OCI-LY1 (cell line): ENCODE results near the gene DCDC2B.
A peak's percentile ranks its signal among the peaks of the same experiment; 100 is the strongest.

ENCODE experiments used
- H2AFZ ChIP-seq: fragments of 200-600 bp; sonication (generic), shearing (Covaris generic); 2 replicates; pipeline ENCODE4 v1.6.0; 2014; ENCODE audit warnings: antibody characterized with exemption, mild to moderate bottlenecking, low read length
- H3F3A ChIP-seq: fragments of 200-600 bp; sonication (generic), shearing (Covaris generic); 2 replicates; pipeline ENCODE4 v1.6.0; 2014; ENCODE audit warnings: mild to moderate bottlenecking, antibody characterized with exemption, low read length, moderate library complexity; ENCODE audit not compliant: insufficient read depth
- H3K27ac ChIP-seq: fragments of 200-600 bp; sonication (generic); 2 replicates; pipeline ENCODE4 v1.5.1; 2014; ENCODE audit warnings: low read length, mixed run types, mild to moderate bottlenecking, low read depth; ENCODE audit not compliant: poor library complexity, severe bottlenecking
- H3K27me3 ChIP-seq: fragments of 200-600 bp; sonication (generic); 2 replicates; pipeline ENCODE4 v1.6.0; 2014; ENCODE audit warnings: antibody characterized with exemption, mild to moderate bottlenecking, low read length, moderate library complexity; ENCODE audit not compliant: insufficient read depth
- H3K36me3 ChIP-seq: fragments of 200-600 bp; sonication (generic); 2 replicates; pipeline ENCODE4 v1.6.1; 2014; ENCODE audit warnings: mild to moderate bottlenecking, antibody characterized with exemption, low read length, moderate library complexity, mixed read lengths; ENCODE audit not compliant: insufficient read depth
- H3K4me1 ChIP-seq: fragments of 200-600 bp; sonication (generic); 2 replicates; pipeline ENCODE4 v1.5.1; 2014; ENCODE audit warnings: mild to moderate bottlenecking, low read length, moderate library complexity; ENCODE audit not compliant: insufficient read depth, severe bottlenecking
- H3K4me2 ChIP-seq: fragments of 200-600 bp; sonication (generic), shearing (Covaris generic); 2 replicates; pipeline ENCODE4 v1.6.1; 2014; ENCODE audit warnings: low read length
- H3K4me3 ChIP-seq: fragments of 200-600 bp; sonication (generic); 2 replicates; pipeline ENCODE4 v1.5.1; 2014; ENCODE audit warnings: low read length, low read depth, mild to moderate bottlenecking, mixed read lengths; ENCODE audit not compliant: poor library complexity, severe bottlenecking
- H3K79me2 ChIP-seq: fragments of 200-600 bp; shearing (Covaris generic); 2 replicates; pipeline ENCODE4 v1.6.1; 2016; ENCODE audit warnings: mixed run types, low read length, mixed read lengths; ENCODE audit not compliant: insufficient read depth
- H3K9ac ChIP-seq: fragments of 200-600 bp; sonication (generic), shearing (Covaris generic); 2 replicates; pipeline ENCODE4 v1.6.1; 2014; ENCODE audit warnings: mild to moderate bottlenecking, low read length, mixed read lengths
- H3K9me2 ChIP-seq: fragments of 200-600 bp; sonication (generic), shearing (Covaris generic); 2 replicates; pipeline ENCODE4 v1.6.1; 2014; ENCODE audit warnings: low read depth, mild to moderate bottlenecking, low read length, mixed read lengths
- H3K9me3 ChIP-seq: fragments of 200-600 bp; shearing (Covaris generic); 2 replicates; pipeline ENCODE4 v1.6.1; 2014; ENCODE audit warnings: low read length, mixed read lengths
- H4K20me1 ChIP-seq: fragments of 200-600 bp; sonication (generic), shearing (Covaris generic); 2 replicates; pipeline ENCODE4 v1.6.0; 2016; ENCODE audit warnings: mild to moderate bottlenecking, low read length; ENCODE audit not compliant: insufficient read depth
- CTCF ChIP-seq: fragments of 200-600 bp; sonication (generic), shearing (Covaris generic); IDR thresholded peaks from 2 replicates; pipeline ENCODE4 v1.5.1; 2017; ENCODE audit warnings: mild to moderate bottlenecking, antibody characterized with exemption, low read length, moderate library complexity, mixed read lengths
- EZH2 ChIP-seq: fragments of 200-600 bp; sonication (generic), shearing (Covaris generic); IDR thresholded peaks from 2 replicates; pipeline ENCODE4 v1.8.0; 2017; ENCODE audit warnings: borderline replicate concordance, mixed run types, mild to moderate bottlenecking, antibody characterized with exemption, low read length, moderate library complexity, mixed read lengths

Gene DCDC2B

GRCh38 chr1:32239337-32239736 is 30.4 kb downstream of the DCDC2B start:
- no peaks in the 10 kb centered on the region for H3K9me3 ChIP-seq
- H2AFZ ChIP-seq, result no peak overlapping the region
- H3K4me1 ChIP-seq, result peaks cover 40% of the 10 kb centered on the region
- no peaks in the 10 kb centered on the region for H3K79me2 ChIP-seq
- no peaks in the 10 kb centered on the region for H4K20me1 ChIP-seq
- H3K27me3 ChIP-seq, result no peaks in the 10 kb centered on the region
- TF ChIP-seq CTCF (peak; percentile 21; the same call in 1 of the 2 replicates), EZH2 (no peak)
- H3F3A ChIP-seq, result peaks cover 3% of the 10 kb centered on the region; the same call in 1 of the 2 replicates
- H3K36me3 ChIP-seq, result peaks cover 6% of the 10 kb centered on the region; the same call in 1 of the 2 replicates
- H3K9ac ChIP-seq, result peak overlapping the region; percentile 69; the same call in 1 of the 2 replicates
- H3K9me2 ChIP-seq, result no peaks in the 10 kb centered on the region
- peak overlapping the region; percentile 83 for H3K4me2 ChIP-seq
- peak overlapping the region; percentile 72 for H3K27ac ChIP-seq
- peak overlapping the region; percentile 64 for H3K4me3 ChIP-seq

GRCh38 chr1:32239790-32240139 is 30.9 kb downstream of the DCDC2B start:
- peak overlapping the region; percentile 69 for H3K9ac ChIP-seq
- TF ChIP-seq CTCF (no peak), EZH2 (no peak)
- H4K20me1 ChIP-seq, result no peaks in the 10 kb centered on the region
- no peaks in the 10 kb centered on the region for H3K79me2 ChIP-seq
- H2AFZ ChIP-seq, result 0 out of 2 replicates have a peak overlapping the region, but pooled peaks have one; percentile 34
- H3F3A ChIP-seq, result peaks cover 3% of the 10 kb centered on the region; the same call in 1 of the 2 replicates
- no peaks in the 10 kb centered on the region for H3K27me3 ChIP-seq
- peak overlapping the region; percentile 72 for H3K27ac ChIP-seq
- H3K9me2 ChIP-seq, result no peaks in the 10 kb centered on the region
- H3K4me2 ChIP-seq, result peak overlapping the region; percentile 83
- no peaks in the 10 kb centered on the region for H3K9me3 ChIP-seq
- peaks cover 2% of the 10 kb centered on the region; the same call in 1 of the 2 replicates for H3K36me3 ChIP-seq
- peaks cover 35% of the 10 kb centered on the region for H3K4me1 ChIP-seq
- peak overlapping the region; percentile 64 for H3K4me3 ChIP-seq

- Histone ChIP-seq H3K27ac (peak overlapping the region; percentile 72), H4K20me1 (no peaks in the 10 kb centered on the region), H3K27me3 (no peaks in the 10 kb centered on the region), H3K4me2 (peak overlapping the region; percentile 83), H3K9me3 (no peaks in the 10 kb centered on the region), H2AFZ (0 out of 2 replicates have a peak overlapping the region, but pooled peaks have one; percentile 34), H3F3A (peaks cover 3% of the 10 kb centered on the region; the same call in 1 of the 2 replicates), H3K4me1 (peaks cover 33% of the 10 kb centered on the region), H3K9me2 (no peaks in the 10 kb centered on the region), H3K9ac (peak overlapping the region; percentile 69), H3K36me3 (no peaks in the 10 kb centered on the region), H3K79me2 (no peaks in the 10 kb centered on the region), H3K4me3 (peak overlapping the region; percentile 64)
- TF ChIP-seq CTCF, result peak; percentile 40
- no peak for TF ChIP-seq EZH2
Observed at GRCh38 chr1:32240140-32240951, 31.5 kb downstream of the DCDC2B start.
